Activated T-helper 17 cell treated with anti-CD3 and anti-CD28 coated beads, Interleukin-2, amount 50 U/mL, for 72 hours (primary cell): Measurements from ENCODE around the gene PTCH1. TPM values are rescaled to one million over a fixed set of nuclear protein-coding genes. Genes with fewer than 3 reads are reported as not detected.

Experiments
- ATAC-seq: fragments of 150-1000 bp; cut with Tn5 transposase; replicated peaks from 2 replicates; pipeline ENCODE4 v1.10.0; 2021; ENCODE audit warnings: mild to moderate bottlenecking, moderate library complexity
- H3K27ac Mint-ChIP-seq: one replicate; pipeline ENCODE4 v1.8.0; 2022; ENCODE audit warnings: mixed read lengths
- H3K27me3 Mint-ChIP-seq: one replicate; pipeline ENCODE4 v1.8.0; 2022; ENCODE audit warnings: mixed read lengths
- H3K36me3 Mint-ChIP-seq: one replicate; pipeline ENCODE4 v1.8.0; 2022; ENCODE audit warnings: low read depth, mild to moderate bottlenecking, mixed read lengths
- H3K4me1 Mint-ChIP-seq: one replicate; pipeline ENCODE4 v1.8.0; 2022; ENCODE audit warnings: mixed read lengths
- H3K4me3 Mint-ChIP-seq: one replicate; pipeline ENCODE4 v1.8.0; 2022; ENCODE audit warnings: mild to moderate bottlenecking, mixed read lengths
- H3K9me3 Mint-ChIP-seq: one replicate; pipeline ENCODE4 v1.8.0; 2022; ENCODE audit warnings: mixed read lengths
- total RNA-seq, 2 donors: library from RNA; stranded (reverse); gene quantifications; one replicate each; pipeline ENCODE4 v1.2.3, GENCODE V29; 2022

PTCH1 gene
- total RNA-seq, 2 donors from 2014 or later = 2.0 to 8.6 TPM

- Mint-ChIP-seq H3K27ac (no peak overlapping the region), H3K9me3 (no peaks in the 10 kb centered on the region), H3K27me3 (no peaks in the 10 kb centered on the region), H3K4me3 (no peak overlapping the region), H3K4me1 (peaks cover 17% of the 10 kb centered on the region), H3K36me3 (no peaks in the 10 kb centered on the region)
- no peak for ATAC-seq
Measured at GRCh38 chr9:95496687-95497086, 20.1 kb downstream of the PTCH1 start.

GRCh38 chr9:95495961-95496360, 20.8 kb downstream of the PTCH1 start:
- H3K27ac Mint-ChIP-seq = no peak overlapping the region
- H3K4me1 Mint-ChIP-seq = peaks cover 18% of the 10 kb centered on the region
- no peak for ATAC-seq
- H3K4me3 Mint-ChIP-seq = no peak overlapping the region
- no peaks in the 10 kb centered on the region for H3K27me3 Mint-ChIP-seq
- H3K9me3 Mint-ChIP-seq = no peaks in the 10 kb centered on the region
- H3K36me3 Mint-ChIP-seq = no peaks in the 10 kb centered on the region

GRCh38 chr9:95495529-95495928, 21.2 kb downstream of the PTCH1 start:
- H3K36me3 Mint-ChIP-seq = no peaks in the 10 kb centered on the region
- no peaks in the 10 kb centered on the region for H3K9me3 Mint-ChIP-seq
- no peak for ATAC-seq
- H3K27ac Mint-ChIP-seq = no peak overlapping the region
- H3K27me3 Mint-ChIP-seq = no peaks in the 10 kb centered on the region
- peaks cover 18% of the 10 kb centered on the region for H3K4me1 Mint-ChIP-seq
- no peak overlapping the region for H3K4me3 Mint-ChIP-seq

GRCh38 chr9:95494416-95495371, 22.1 kb downstream of the PTCH1 start:
- Mint-ChIP-seq H3K4me3 (peak overlapping the region; percentile 83), H3K9me3 (no peaks in the 10 kb centered on the region), H3K36me3 (no peaks in the 10 kb centered on the region), H3K27ac (peak overlapping the region; percentile 72), H3K27me3 (no peaks in the 10 kb centered on the region), H3K4me1 (peaks cover 18% of the 10 kb centered on the region)
- peak; percentile 99 for ATAC-seq

GRCh38 chr9:95494022-95494415, 22.8 kb downstream of the PTCH1 start:
- peak overlapping the region; percentile 72 for H3K27ac Mint-ChIP-seq
- H3K4me1 Mint-ChIP-seq = peaks cover 18% of the 10 kb centered on the region
- H3K27me3 Mint-ChIP-seq = no peaks in the 10 kb centered on the region
- peak; percentile 7 for ATAC-seq
- no peaks in the 10 kb centered on the region for H3K36me3 Mint-ChIP-seq
- peak overlapping the region; percentile 83 for H3K4me3 Mint-ChIP-seq
- no peaks in the 10 kb centered on the region for H3K9me3 Mint-ChIP-seq

GRCh38 chr9:95493402-95493801, 23.4 kb downstream of the PTCH1 start:
- no peak for ATAC-seq
- H3K27ac Mint-ChIP-seq = no peak overlapping the region

GRCh38 chr9:95491543-95492320, 25.0 kb downstream of the PTCH1 start:
- peak overlapping the region; percentile 43 for H3K4me3 Mint-ChIP-seq
- H3K27ac Mint-ChIP-seq = no peak overlapping the region
- no peaks in the 10 kb centered on the region for H3K27me3 Mint-ChIP-seq
- H3K4me1 Mint-ChIP-seq = peaks cover 18% of the 10 kb centered on the region
- H3K9me3 Mint-ChIP-seq = no peaks in the 10 kb centered on the region
- ATAC-seq = no peak
- H3K36me3 Mint-ChIP-seq = no peaks in the 10 kb centered on the region

More at GRCh38 chr9:95493402-95493801, 23.4 kb downstream of the PTCH1 start:
- H3K9me3 Mint-ChIP-seq = no peaks in the 10 kb centered on the region
- no peaks in the 10 kb centered on the region for H3K36me3 Mint-ChIP-seq
- no peaks in the 10 kb centered on the region for H3K27me3 Mint-ChIP-seq
- H3K4me1 Mint-ChIP-seq = peaks cover 18% of the 10 kb centered on the region
- no peak overlapping the region for H3K4me3 Mint-ChIP-seq

GRCh38 chr9:95488954-95489353, 27.8 kb downstream of the PTCH1 start:
- H3K36me3 Mint-ChIP-seq = no peaks in the 10 kb centered on the region
- H3K27ac Mint-ChIP-seq = no peak overlapping the region
- H3K4me1 Mint-ChIP-seq = peaks cover 8% of the 10 kb centered on the region

GRCh38 chr9:95486318-95486717, 30.5 kb downstream of the PTCH1 start:
- Mint-ChIP-seq H3K27ac (peak overlapping the region; percentile 18), H3K27me3 (no peaks in the 10 kb centered on the region), H3K4me1 (no peaks in the 10 kb centered on the region)

More at GRCh38 chr9:95488954-95489353, 27.8 kb downstream of the PTCH1 start:
- H3K27me3 Mint-ChIP-seq = no peaks in the 10 kb centered on the region
- H3K4me3 Mint-ChIP-seq = no peak overlapping the region
- no peak for ATAC-seq
- H3K9me3 Mint-ChIP-seq = no peaks in the 10 kb centered on the region

GRCh38 chr9:95484225-95484624, 32.5 kb downstream of the PTCH1 start:
- H3K4me1 Mint-ChIP-seq = peaks cover 5% of the 10 kb centered on the region
- no peak for ATAC-seq

More at GRCh38 chr9:95486318-95486717, 30.5 kb downstream of the PTCH1 start:
- ATAC-seq = no peak
- Mint-ChIP-seq H3K36me3 (no peaks in the 10 kb centered on the region), H3K9me3 (no peaks in the 10 kb centered on the region), H3K4me3 (no peak overlapping the region)

GRCh38 chr9:95483431-95483830, 33.3 kb downstream of the PTCH1 start:
- Mint-ChIP-seq H3K27ac (no peak overlapping the region), H3K36me3 (peaks cover 16% of the 10 kb centered on the region), H3K4me3 (no peak overlapping the region), H3K9me3 (no peaks in the 10 kb centered on the region), H3K27me3 (no peaks in the 10 kb centered on the region), H3K4me1 (peaks cover 5% of the 10 kb centered on the region)
- no peak for ATAC-seq

More at GRCh38 chr9:95484225-95484624, 32.5 kb downstream of the PTCH1 start:
- Mint-ChIP-seq H3K27me3 (no peaks in the 10 kb centered on the region), H3K27ac (no peak overlapping the region), H3K9me3 (no peaks in the 10 kb centered on the region), H3K36me3 (peaks cover 15% of the 10 kb centered on the region), H3K4me3 (no peak overlapping the region)

- ATAC-seq = no peak
- H3K4me1 Mint-ChIP-seq = peaks cover 5% of the 10 kb centered on the region
- H3K4me3 Mint-ChIP-seq = no peak overlapping the region
- no peaks in the 10 kb centered on the region for H3K9me3 Mint-ChIP-seq
- peaks cover 22% of the 10 kb centered on the region for H3K36me3 Mint-ChIP-seq
- no peak overlapping the region for H3K27ac Mint-ChIP-seq
- H3K27me3 Mint-ChIP-seq = no peaks in the 10 kb centered on the region
Measured at GRCh38 chr9:95482621-95483020, 34.1 kb downstream of the PTCH1 start.

GRCh38 chr9:95481000-95481399, 35.8 kb downstream of the PTCH1 start:
- Mint-ChIP-seq H3K4me1 (peaks cover 5% of the 10 kb centered on the region), H3K27me3 (no peaks in the 10 kb centered on the region), H3K4me3 (no peak overlapping the region), H3K27ac (no peak overlapping the region), H3K9me3 (no peaks in the 10 kb centered on the region), H3K36me3 (peaks cover 37% of the 10 kb centered on the region)
- ATAC-seq = no peak

- H3K36me3 Mint-ChIP-seq = peaks cover 44% of the 10 kb centered on the region
- H3K4me1 Mint-ChIP-seq = peaks cover 5% of the 10 kb centered on the region
- H3K27me3 Mint-ChIP-seq = no peaks in the 10 kb centered on the region
- H3K9me3 Mint-ChIP-seq = no peaks in the 10 kb centered on the region
- no peak overlapping the region for H3K4me3 Mint-ChIP-seq
- no peak for ATAC-seq
- H3K27ac Mint-ChIP-seq = no peak overlapping the region
Measured at GRCh38 chr9:95480346-95480745, 36.4 kb downstream of the PTCH1 start.
